PC-3 (cell line): ENCODE measurements around the gene LSP1.

Source experiments
- CTCF ChIP-seq: fragments of 300-600 bp; sonication (generic); conservative IDR thresholded peaks from 2 replicates; pipeline ENCODE4 v1.5.1; 2017; ENCODE audit warnings: antibody characterized with exemption, low read depth, mild to moderate bottlenecking, low read length
- EZH2 ChIP-seq: fragments of 300-600 bp; sonication (generic); IDR thresholded peaks from one replicate; pipeline ENCODE4 v1.6.1; 2017; ENCODE audit warnings: antibody characterized with exemption, mild to moderate bottlenecking, low read length; ENCODE audit not compliant: unreplicated experiment

- no peak for TF ChIP-seq CTCF
- TF ChIP-seq EZH2, result no peak
Measured at GRCh38 chr11:1881442-1882264, 28.8 kb downstream of the LSP1 start.
